Liver (tissue), 9 donors: Measurements from ENCODE around the gene UQCRFS1. TPM values are rescaled to one million over a fixed set of nuclear protein-coding genes. Genes with fewer than 3 reads are reported as not detected.

ENCODE experiments used
- DNase-seq: peaks from one replicate; pipeline ENCODE4 v3.0.0-alpha.2; 2017; ENCODE audit warnings: low spot score
- H3K27ac ChIP-seq, 2 donors: one replicate each; pipeline ENCODE4 v1.7.0; 2013; ENCODE audit warnings: inconsistent platforms in 2 of 2, low read length in 2 of 2, control low read depth in 1 of 2, low read depth in 1 of 2, mild to moderate bottlenecking in 1 of 2
- H3K27me3 ChIP-seq, 4 donors: one replicate each; pipeline versions ENCODE4 v1.6.1 to v1.7.0; 2013; ENCODE audit warnings: low read length in 3 of 4, inconsistent platforms in 1 of 4, mild to moderate bottlenecking in 1 of 4, moderate library complexity in 1 of 4; ENCODE audit not compliant: control insufficient read depth in 4 of 4, insufficient read depth in 4 of 4
- H3K36me3 ChIP-seq, 4 donors: one replicate each; pipeline versions ENCODE4 v1.6.1 to v1.7.0; 2013; ENCODE audit warnings: low read length in 3 of 4, mild to moderate bottlenecking in 3 of 4, low read depth in 1 of 4, moderate library complexity in 1 of 4; ENCODE audit not compliant: control insufficient read depth in 4 of 4, insufficient read depth in 3 of 4
- H3K4me1 ChIP-seq, 4 donors: one replicate each; pipeline versions ENCODE4 v1.6.1 to v1.7.0; 2013; ENCODE audit warnings: low read length in 3 of 4, mild to moderate bottlenecking in 3 of 4, moderate library complexity in 1 of 4; ENCODE audit not compliant: control insufficient read depth in 4 of 4, insufficient read depth in 4 of 4
- H3K4me3 ChIP-seq, 3 donors: one replicate each; pipeline versions ENCODE4 v1.6.1 to v1.7.0; 2013; ENCODE audit warnings: low read length in 3 of 3, control low read depth in 1 of 3, low read depth in 1 of 3, mild to moderate bottlenecking in 1 of 3
- H3K9ac ChIP-seq, 2 donors: one replicate each; pipeline ENCODE4 v1.7.0; 2013; ENCODE audit warnings: low read length in 2 of 2, mild to moderate bottlenecking in 2 of 2, moderate library complexity in 2 of 2, control low read depth in 1 of 2, low read depth in 1 of 2
- H3K9me3 ChIP-seq, 4 donors: one replicate each; pipeline versions ENCODE4 v1.6.1 to v1.7.0; 2013; ENCODE audit warnings: low read length in 3 of 4; ENCODE audit not compliant: control insufficient read depth in 4 of 4
- ATF3 ChIP-seq: IDR thresholded peaks from 2 replicates; pipeline ENCODE4 v1.6.1; 2016; ENCODE audit warnings: antibody characterized with exemption
- EGR1 ChIP-seq, 2 donors: IDR thresholded peaks; 2 replicates each; pipeline ENCODE4 v1.6.1; 2016 to 2018; ENCODE audit warnings: antibody characterized with exemption in 2 of 2, low read depth in 2 of 2
- FOXA1 ChIP-seq: IDR thresholded peaks from 2 replicates; pipeline ENCODE4 v1.6.1; 2016; ENCODE audit warnings: antibody characterized with exemption
- FOXA2 ChIP-seq: IDR thresholded peaks from 2 replicates; pipeline ENCODE4 v1.6.1; 2016; ENCODE audit warnings: antibody characterized with exemption
- GABPA ChIP-seq, 2 donors: IDR thresholded peaks in 1 of 2; conservative IDR thresholded peaks in 1 of 2; 2 replicates each; pipeline ENCODE4 v1.6.1; 2016; ENCODE audit warnings: antibody characterized with exemption in 2 of 2, mild to moderate bottlenecking in 1 of 2, moderate library complexity in 1 of 2
- HNF4A ChIP-seq, 2 donors: conservative IDR thresholded peaks; 2 replicates each; pipeline ENCODE4 v1.6.1; 2016; ENCODE audit warnings: antibody characterized with exemption in 2 of 2, mild to moderate bottlenecking in 2 of 2
- HNF4G ChIP-seq: IDR thresholded peaks from 2 replicates; pipeline ENCODE4 v1.6.1; 2016; ENCODE audit warnings: antibody characterized with exemption
- JUND ChIP-seq, 2 donors: IDR thresholded peaks; 2 replicates each; pipeline ENCODE4 v1.6.1; 2016; ENCODE audit warnings: antibody characterized with exemption in 2 of 2
- NR2F2 ChIP-seq: IDR thresholded peaks from 2 replicates; pipeline ENCODE4 v1.6.1; 2016; ENCODE audit warnings: antibody characterized with exemption
- RAD21 ChIP-seq, 2 donors: IDR thresholded peaks; 2 replicates each; pipeline ENCODE4 v1.6.1; 2016; ENCODE audit warnings: antibody characterized with exemption in 2 of 2, mild to moderate bottlenecking in 2 of 2
- RXRA ChIP-seq, 2 donors: IDR thresholded peaks; 2 replicates each; pipeline ENCODE4 v1.6.1; 2017 to 2018; ENCODE audit warnings: antibody characterized with exemption in 2 of 2, mild to moderate bottlenecking in 1 of 2
- SP1 ChIP-seq: IDR thresholded peaks from 2 replicates; pipeline ENCODE4 v1.6.1; 2018; ENCODE audit warnings: antibody characterized with exemption, mild to moderate bottlenecking
- TAF1 ChIP-seq: conservative IDR thresholded peaks from 2 replicates; pipeline ENCODE4 v1.6.1; 2016; ENCODE audit warnings: antibody characterized with exemption, mild to moderate bottlenecking
- YY1 ChIP-seq: IDR thresholded peaks from 2 replicates; pipeline ENCODE4 v1.6.1; 2016; ENCODE audit warnings: antibody characterized with exemption, mild to moderate bottlenecking
- ZBTB33 ChIP-seq: IDR thresholded peaks from 2 replicates; pipeline ENCODE4 v1.6.1; 2016; ENCODE audit warnings: antibody characterized with exemption
- WGBS: extraction: QIAGEN DNeasy Blood & Tissue Kit; methylation state at CpG from one replicate; pipeline ENCODE4 v1.1.7; 2013; 5-methylcytosine and 5-hydroxymethylcytosine counted together
- polyA plus RNA-seq, 2 donors: library from polyadenylated mRNA; stranded (reverse) in 1 of 2; unstranded in 1 of 2; fragments of 200-250 nt in 1 of 2; fragments of >200 nt in 1 of 2; fragmentation: Nextera tagmentation in 1 of 2; extraction: Ambion mirVana in 1 of 2; gene quantifications; one replicate each; pipeline versions ENCODE4 v1.2.1 to v1.2.3, GENCODE V29; 2013 to 2015
- total RNA-seq, 2 donors: library from RNA; depleted of rRNA; stranded (reverse); fragments of >200 nt; gene quantifications; one replicate each; pipeline ENCODE4 v1.2.3, GENCODE V29; 2014
- TF ChIP-seq, protein P1 (sequence below): IDR thresholded peaks from 2 replicates; pipeline ENCODE4 v1.6.1; 2016; ENCODE audit warnings: antibody characterized with exemption
- TF ChIP-seq, protein P2 (sequence below): IDR thresholded peaks from 2 replicates; pipeline ENCODE4 v1.6.1; 2016; ENCODE audit warnings: antibody characterized with exemption, mild to moderate bottlenecking
- TF ChIP-seq, protein P3 (sequence below): fragments of 150-350 bp; IDR thresholded peaks from 2 replicates; pipeline ENCODE4 v1.5.1; 2017; ENCODE audit warnings: improper control_type of control experiment, low read depth, low read length; ENCODE audit not compliant: missing input control
- donor health status: healthy.
- donor health status: healthy.
- donor health status: healthy.
- donor health status: healthy.
- donor health status: healthy.

UQCRFS1 gene
- total and polyA plus RNA-seq, 4 donors, result 19.1 to 71.2 (median 32.7) TPM

GRCh38 chr19:29259153-29259552 lies 46.2 kb upstream of the UQCRFS1 start:
- DNase-seq, result no peak
- TF ChIP-seq FOXA2 (no peak), TAF1 (no peak), HNF4G (no peak), YY1 (no peak), HNF4A (conservative IDR thresholded peaks at IDR 0.05) (no peak), EGR1 (IDR thresholded peaks at IDR 0.05; ENCODE audit: low read depth in 2 of 2) (no peak), RXRA (IDR thresholded peaks at IDR 0.05) (no peak), NR2F2 (no peak), GABPA (IDR thresholded peaks at IDR 0.05 in 1 of 2, conservative IDR thresholded peaks at IDR 0.05 in 1 of 2) (no peak), FOXA1 (no peak), ZBTB33 (no peak), SP1 (no peak), RAD21 (IDR thresholded peaks at IDR 0.05) (no peak), JUND (IDR thresholded peaks at IDR 0.05) (no peak), ATF3 (no peak)
- TF ChIP-seq, protein P1, sequence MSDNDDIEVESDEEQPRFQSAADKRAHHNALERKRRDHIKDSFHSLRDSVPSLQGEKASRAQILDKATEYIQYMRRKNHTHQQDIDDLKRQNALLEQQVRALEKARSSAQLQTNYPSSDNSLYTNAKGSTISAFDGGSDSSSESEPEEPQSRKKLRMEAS, result no peak
- TF ChIP-seq, protein P2, sequence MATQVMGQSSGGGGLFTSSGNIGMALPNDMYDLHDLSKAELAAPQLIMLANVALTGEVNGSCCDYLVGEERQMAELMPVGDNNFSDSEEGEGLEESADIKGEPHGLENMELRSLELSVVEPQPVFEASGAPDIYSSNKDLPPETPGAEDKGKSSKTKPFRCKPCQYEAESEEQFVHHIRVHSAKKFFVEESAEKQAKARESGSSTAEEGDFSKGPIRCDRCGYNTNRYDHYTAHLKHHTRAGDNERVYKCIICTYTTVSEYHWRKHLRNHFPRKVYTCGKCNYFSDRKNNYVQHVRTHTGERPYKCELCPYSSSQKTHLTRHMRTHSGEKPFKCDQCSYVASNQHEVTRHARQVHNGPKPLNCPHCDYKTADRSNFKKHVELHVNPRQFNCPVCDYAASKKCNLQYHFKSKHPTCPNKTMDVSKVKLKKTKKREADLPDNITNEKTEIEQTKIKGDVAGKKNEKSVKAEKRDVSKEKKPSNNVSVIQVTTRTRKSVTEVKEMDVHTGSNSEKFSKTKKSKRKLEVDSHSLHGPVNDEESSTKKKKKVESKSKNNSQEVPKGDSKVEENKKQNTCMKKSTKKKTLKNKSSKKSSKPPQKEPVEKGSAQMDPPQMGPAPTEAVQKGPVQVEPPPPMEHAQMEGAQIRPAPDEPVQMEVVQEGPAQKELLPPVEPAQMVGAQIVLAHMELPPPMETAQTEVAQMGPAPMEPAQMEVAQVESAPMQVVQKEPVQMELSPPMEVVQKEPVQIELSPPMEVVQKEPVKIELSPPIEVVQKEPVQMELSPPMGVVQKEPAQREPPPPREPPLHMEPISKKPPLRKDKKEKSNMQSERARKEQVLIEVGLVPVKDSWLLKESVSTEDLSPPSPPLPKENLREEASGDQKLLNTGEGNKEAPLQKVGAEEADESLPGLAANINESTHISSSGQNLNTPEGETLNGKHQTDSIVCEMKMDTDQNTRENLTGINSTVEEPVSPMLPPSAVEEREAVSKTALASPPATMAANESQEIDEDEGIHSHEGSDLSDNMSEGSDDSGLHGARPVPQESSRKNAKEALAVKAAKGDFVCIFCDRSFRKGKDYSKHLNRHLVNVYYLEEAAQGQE, result no peak
- TF ChIP-seq, protein P3, sequence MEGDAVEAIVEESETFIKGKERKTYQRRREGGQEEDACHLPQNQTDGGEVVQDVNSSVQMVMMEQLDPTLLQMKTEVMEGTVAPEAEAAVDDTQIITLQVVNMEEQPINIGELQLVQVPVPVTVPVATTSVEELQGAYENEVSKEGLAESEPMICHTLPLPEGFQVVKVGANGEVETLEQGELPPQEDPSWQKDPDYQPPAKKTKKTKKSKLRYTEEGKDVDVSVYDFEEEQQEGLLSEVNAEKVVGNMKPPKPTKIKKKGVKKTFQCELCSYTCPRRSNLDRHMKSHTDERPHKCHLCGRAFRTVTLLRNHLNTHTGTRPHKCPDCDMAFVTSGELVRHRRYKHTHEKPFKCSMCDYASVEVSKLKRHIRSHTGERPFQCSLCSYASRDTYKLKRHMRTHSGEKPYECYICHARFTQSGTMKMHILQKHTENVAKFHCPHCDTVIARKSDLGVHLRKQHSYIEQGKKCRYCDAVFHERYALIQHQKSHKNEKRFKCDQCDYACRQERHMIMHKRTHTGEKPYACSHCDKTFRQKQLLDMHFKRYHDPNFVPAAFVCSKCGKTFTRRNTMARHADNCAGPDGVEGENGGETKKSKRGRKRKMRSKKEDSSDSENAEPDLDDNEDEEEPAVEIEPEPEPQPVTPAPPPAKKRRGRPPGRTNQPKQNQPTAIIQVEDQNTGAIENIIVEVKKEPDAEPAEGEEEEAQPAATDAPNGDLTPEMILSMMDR, result no peak
- no peak overlapping the region for H3K9ac ChIP-seq
- no peaks in the 10 kb centered on the region for H3K9me3 ChIP-seq
- peaks cover 0 to 3% (median 0%) of the 10 kb centered on the region in 4 donors for H3K27me3 ChIP-seq
- no peaks in the 10 kb centered on the region for H3K4me1 ChIP-seq
- H3K36me3 ChIP-seq, result no peaks in the 10 kb centered on the region
- H3K27ac ChIP-seq, result no peak overlapping the region
- 83% methylated on average over 3 of the region's 3 CpGs for WGBS
- H3K4me3 ChIP-seq, result no peak overlapping the region
